Calu3 (cell line): ENCODE measurements around the gene C11orf52. TPM values are rescaled to one million over a fixed set of nuclear protein-coding genes. Genes with fewer than 3 reads are reported as not detected.
A peak's percentile ranks its signal among the peaks of the same experiment; 100 is the strongest.

Experiments used
- BruUV-seq: library from RNA; stranded (reverse); fragments of 400-500 nt; replicated peaks from 2 replicates; lab custom pipeline; 2021; lab: Mats Ljungman, UMichigan
- CTCF ChIA-PET: fragments of 300-600 bp; sonication (Branson Sonifier 250); formaldehyde crosslinking; loops from one replicate; lab custom pipeline; 2022; ENCODE audit warnings: antibody characterized with exemption; lab: Charles Lee
- DNase-seq: peaks from one replicate; pipeline ENCODE4 v3.0.0; 2022
- H3K27ac Mint-ChIP-seq: one replicate; pipeline ENCODE4 v1.8.0; 2022; ENCODE audit warnings: mixed read lengths; ENCODE audit not compliant: unreplicated experiment
- H3K27me3 Mint-ChIP-seq: one replicate; pipeline ENCODE4 v1.8.0; 2022; ENCODE audit warnings: mixed read lengths; ENCODE audit not compliant: unreplicated experiment
- H3K36me3 Mint-ChIP-seq: one replicate; pipeline ENCODE4 v1.8.0; 2022; ENCODE audit warnings: mild to moderate bottlenecking, moderate library complexity, mixed read lengths; ENCODE audit not compliant: insufficient read depth, unreplicated experiment
- H3K4me1 Mint-ChIP-seq: one replicate; pipeline ENCODE4 v1.8.0; 2022; ENCODE audit warnings: mild to moderate bottlenecking, low read depth, mixed read lengths; ENCODE audit not compliant: unreplicated experiment
- H3K4me3 Mint-ChIP-seq: one replicate; pipeline ENCODE4 v1.8.0; 2022; ENCODE audit warnings: mild to moderate bottlenecking, low read depth, moderate library complexity, mixed read lengths; ENCODE audit not compliant: unreplicated experiment
- H3K9me3 Mint-ChIP-seq: one replicate; pipeline ENCODE4 v1.8.0; 2022; ENCODE audit warnings: low read depth, mixed read lengths; ENCODE audit not compliant: unreplicated experiment
- CTCF ChIP-seq: fragments of 200-600 bp; IDR thresholded peaks from one replicate; pipeline ENCODE4 v1.8.0; 2022; ENCODE audit warnings: antibody characterized with exemption; ENCODE audit not compliant: unreplicated experiment
- intact Hi-C: fragments of 100-400 bp; cut with micrococcal nuclease; formaldehyde crosslinking; loops from one replicate; pipeline ENCODE4 v1.10.0; 2022; ENCODE audit not compliant: unreplicated experiment
- total RNA-seq: library from RNA; stranded (reverse); gene quantifications from 2 replicates; pipeline ENCODE4 v1.2.3, GENCODE V29; 2022

C11orf52 gene
- total RNA-seq, 1 experiment from 2014 or later: 6.2 TPM

- Mint-ChIP-seq H3K27me3 (no peaks in the 10 kb centered on the region), H3K4me1 (peaks cover 8% of the 10 kb centered on the region), H3K9me3 (no peaks in the 10 kb centered on the region), H3K27ac (no peak overlapping the region), H3K36me3 (no peaks in the 10 kb centered on the region), H3K4me3 (no peak overlapping the region)
- CTCF ChIA-PET: interaction anchor here (0.7 kb wide), 1 partner anchor 48 kb away, joined by 3 read pairs; no protein-coding TSS in a partner anchor
- intact Hi-C loops: loop anchor here (10.0 kb wide), 1 partner anchor 351 kb away; no protein-coding TSS in a partner anchor
- no TSS peak for BruUV-seq
- no peak for DNase-seq
- TF ChIP-seq CTCF: no peak
Observed at GRCh38 chr11:111933872-111934271, 15.2 kb downstream of the C11orf52 start.

DNA sequence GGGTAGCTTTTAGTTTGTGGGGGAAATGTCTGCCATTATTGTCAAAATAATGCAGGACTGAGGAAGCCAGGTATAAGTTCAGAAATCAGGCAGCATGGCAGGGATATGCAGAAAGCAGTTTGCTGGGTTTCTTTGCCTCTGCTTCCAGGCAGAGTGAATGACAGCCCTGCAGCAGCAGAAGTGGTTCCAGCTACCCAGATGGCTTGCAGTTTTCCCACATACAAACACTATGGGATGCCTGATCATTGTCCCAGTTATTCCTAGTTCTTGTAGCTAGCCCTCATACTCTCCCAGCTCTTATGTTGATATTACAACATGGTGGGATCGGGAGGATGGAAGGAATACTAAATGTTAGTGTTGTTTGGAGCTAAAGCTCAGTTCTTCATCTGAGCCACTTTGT is 15.6 kb downstream of the C11orf52 start:
- Mint-ChIP-seq H3K27ac (no peak overlapping the region), H3K9me3 (no peaks in the 10 kb centered on the region), H3K27me3 (no peaks in the 10 kb centered on the region), H3K4me3 (no peak overlapping the region), H3K36me3 (no peaks in the 10 kb centered on the region), H3K4me1 (peaks cover 8% of the 10 kb centered on the region)
- no peak for TF ChIP-seq CTCF
- DNase-seq: no peak
- CTCF ChIA-PET: interaction anchor here (0.6 to 0.7 kb wide), 2 partner anchors 48 to 74 kb away, joined by 3 read pairs; no protein-coding TSS in a partner anchor
- no TSS peak for BruUV-seq
- intact Hi-C loops: loop anchor here (10.0 kb wide), 1 partner anchor 350 kb away; no protein-coding TSS in a partner anchor

GRCh38 chr11:111935317-111936039 is 16.8 kb downstream of the C11orf52 start:
- H3K36me3 Mint-ChIP-seq: no peaks in the 10 kb centered on the region
- no peaks in the 10 kb centered on the region for H3K9me3 Mint-ChIP-seq
- no peak overlapping the region for H3K27ac Mint-ChIP-seq
- CTCF ChIA-PET: no interaction called here
- intact Hi-C loops: loop anchor here (10.0 kb wide), 1 partner anchor 349 kb away; no protein-coding TSS in a partner anchor
- no peak for TF ChIP-seq CTCF
- H3K27me3 Mint-ChIP-seq: no peaks in the 10 kb centered on the region
- DNase-seq: no peak
- H3K4me1 Mint-ChIP-seq: peaks cover 8% of the 10 kb centered on the region
- no peak overlapping the region for H3K4me3 Mint-ChIP-seq
- BruUV-seq: no TSS peak

- Mint-ChIP-seq H3K4me1 (peaks cover 8% of the 10 kb centered on the region), H3K4me3 (peak overlapping the region; percentile 75), H3K36me3 (no peaks in the 10 kb centered on the region), H3K27ac (no peak overlapping the region), H3K9me3 (no peaks in the 10 kb centered on the region), H3K27me3 (no peaks in the 10 kb centered on the region)
- no TSS peak for BruUV-seq
- intact Hi-C loops: loop anchor here (10.0 kb wide), 1 partner anchor 349 kb away; no protein-coding TSS in a partner anchor
- CTCF ChIA-PET: no interaction called here
- no peak for DNase-seq
- TF ChIP-seq CTCF: no peak
Observed at GRCh38 chr11:111936040-111936540, 17.4 kb downstream of the C11orf52 start.
